OCI-LY1 (cell line): Measurements from ENCODE around the gene TRIM74.
"Not testable (repeated sequence)": the region's sequence is repeated elsewhere in the genome, so short reads cannot be mapped to it uniquely, and the experiment has no call there.

Source experiments
- EZH2 ChIP-seq: fragments of 200-600 bp; sonication (generic), shearing (Covaris generic); IDR thresholded peaks from 2 replicates; pipeline ENCODE4 v1.8.0; 2017; ENCODE audit warnings: borderline replicate concordance, mixed run types, mild to moderate bottlenecking, antibody characterized with exemption, low read length, moderate library complexity, mixed read lengths
- TF ChIP-seq, protein P1 (sequence below): fragments of 200-600 bp; sonication (generic), shearing (Covaris generic); IDR thresholded peaks from 2 replicates; pipeline ENCODE4 v1.5.1; 2017; ENCODE audit warnings: mild to moderate bottlenecking, antibody characterized with exemption, low read length, moderate library complexity, mixed read lengths

DNA sequence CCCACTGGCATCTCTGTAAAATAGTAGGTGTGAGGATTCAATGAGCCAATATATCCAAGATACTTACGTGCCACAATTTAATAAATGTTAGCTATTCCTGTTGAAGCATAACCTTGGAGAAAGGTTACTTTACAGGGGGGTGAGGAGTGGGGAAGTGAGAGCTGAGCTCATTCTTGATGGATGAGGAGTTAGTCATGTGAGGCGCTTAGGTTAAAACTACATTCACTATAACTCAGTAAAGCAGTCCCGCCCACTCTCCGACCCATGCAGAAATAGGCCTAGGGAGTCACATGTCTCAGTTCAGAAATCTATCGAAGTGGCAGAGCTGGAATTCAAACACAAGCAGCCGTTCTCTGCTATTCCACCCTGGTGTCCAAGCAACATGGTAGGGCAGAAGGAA, 18.8 kb downstream of the TRIM74 start:
- TF ChIP-seq, protein P1, sequence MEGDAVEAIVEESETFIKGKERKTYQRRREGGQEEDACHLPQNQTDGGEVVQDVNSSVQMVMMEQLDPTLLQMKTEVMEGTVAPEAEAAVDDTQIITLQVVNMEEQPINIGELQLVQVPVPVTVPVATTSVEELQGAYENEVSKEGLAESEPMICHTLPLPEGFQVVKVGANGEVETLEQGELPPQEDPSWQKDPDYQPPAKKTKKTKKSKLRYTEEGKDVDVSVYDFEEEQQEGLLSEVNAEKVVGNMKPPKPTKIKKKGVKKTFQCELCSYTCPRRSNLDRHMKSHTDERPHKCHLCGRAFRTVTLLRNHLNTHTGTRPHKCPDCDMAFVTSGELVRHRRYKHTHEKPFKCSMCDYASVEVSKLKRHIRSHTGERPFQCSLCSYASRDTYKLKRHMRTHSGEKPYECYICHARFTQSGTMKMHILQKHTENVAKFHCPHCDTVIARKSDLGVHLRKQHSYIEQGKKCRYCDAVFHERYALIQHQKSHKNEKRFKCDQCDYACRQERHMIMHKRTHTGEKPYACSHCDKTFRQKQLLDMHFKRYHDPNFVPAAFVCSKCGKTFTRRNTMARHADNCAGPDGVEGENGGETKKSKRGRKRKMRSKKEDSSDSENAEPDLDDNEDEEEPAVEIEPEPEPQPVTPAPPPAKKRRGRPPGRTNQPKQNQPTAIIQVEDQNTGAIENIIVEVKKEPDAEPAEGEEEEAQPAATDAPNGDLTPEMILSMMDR = not testable (repeated sequence)
- TF ChIP-seq EZH2 = not testable (repeated sequence)
